SK-N-MC (cell line): Measurements from ENCODE around the gene FAM83E.
A peak's percentile ranks its signal among the peaks of the same experiment; 100 is the strongest.
"Not testable (repeated sequence)": the region's sequence is repeated elsewhere in the genome, so short reads cannot be mapped to it uniquely, and the experiment has no call there.

ENCODE experiments used
- DNase-seq: peaks from one replicate; pipeline ENCODE4 v3.0.0-alpha.2; 2011; ENCODE audit warnings: low read depth, low spot score
- H3K27ac ChIP-seq: fragments of 200-600 bp; sonication (generic); 2 replicates; pipeline ENCODE4 v1.5.1; 2016; ENCODE audit warnings: mixed run types
- H3K36me3 ChIP-seq: fragments of 200-600 bp; sonication (generic); 2 replicates; pipeline ENCODE4 v1.6.1; 2017; ENCODE audit warnings: antibody characterized with exemption, low read length, mixed read lengths; ENCODE audit not compliant: insufficient read depth
- H3K4me3 ChIP-seq: fragments of 200-600 bp; sonication (generic); 2 replicates; pipeline ENCODE4 v1.5.1; 2016
- H3K9ac ChIP-seq: fragments of 200-600 bp; sonication (generic); 2 replicates; pipeline ENCODE4 v1.8.0; 2017; ENCODE audit warnings: mixed run types, mixed read lengths; ENCODE audit not compliant: insufficient read length
- H3K9me3 ChIP-seq: fragments of 200-600 bp; sonication (generic); 2 replicates; pipeline ENCODE4 v1.6.1; 2017; ENCODE audit warnings: low read depth, mild to moderate bottlenecking, antibody characterized with exemption, low read length, moderate library complexity, mixed read lengths
- EZH2 ChIP-seq: fragments of 200-600 bp; sonication (generic); IDR thresholded peaks from one replicate; pipeline ENCODE4 v1.6.1; 2017; ENCODE audit warnings: antibody characterized with exemption
- FOXP2 ChIP-seq: optimal IDR thresholded peaks from 2 replicates; pipeline ENCODE3; 2011; ENCODE audit warnings: mild to moderate bottlenecking, moderate library complexity; ENCODE audit not compliant: insufficient read depth; ENCODE audit errors: extremely low read length, control extremely low read depth
- POLR2AphosphoS5 ChIP-seq: IDR thresholded peaks from 2 replicates; pipeline ENCODE4 v1.6.1; 2012; ENCODE audit warnings: mild to moderate bottlenecking, low read depth, low read length, borderline replicate concordance

FAM83E gene

DNA sequence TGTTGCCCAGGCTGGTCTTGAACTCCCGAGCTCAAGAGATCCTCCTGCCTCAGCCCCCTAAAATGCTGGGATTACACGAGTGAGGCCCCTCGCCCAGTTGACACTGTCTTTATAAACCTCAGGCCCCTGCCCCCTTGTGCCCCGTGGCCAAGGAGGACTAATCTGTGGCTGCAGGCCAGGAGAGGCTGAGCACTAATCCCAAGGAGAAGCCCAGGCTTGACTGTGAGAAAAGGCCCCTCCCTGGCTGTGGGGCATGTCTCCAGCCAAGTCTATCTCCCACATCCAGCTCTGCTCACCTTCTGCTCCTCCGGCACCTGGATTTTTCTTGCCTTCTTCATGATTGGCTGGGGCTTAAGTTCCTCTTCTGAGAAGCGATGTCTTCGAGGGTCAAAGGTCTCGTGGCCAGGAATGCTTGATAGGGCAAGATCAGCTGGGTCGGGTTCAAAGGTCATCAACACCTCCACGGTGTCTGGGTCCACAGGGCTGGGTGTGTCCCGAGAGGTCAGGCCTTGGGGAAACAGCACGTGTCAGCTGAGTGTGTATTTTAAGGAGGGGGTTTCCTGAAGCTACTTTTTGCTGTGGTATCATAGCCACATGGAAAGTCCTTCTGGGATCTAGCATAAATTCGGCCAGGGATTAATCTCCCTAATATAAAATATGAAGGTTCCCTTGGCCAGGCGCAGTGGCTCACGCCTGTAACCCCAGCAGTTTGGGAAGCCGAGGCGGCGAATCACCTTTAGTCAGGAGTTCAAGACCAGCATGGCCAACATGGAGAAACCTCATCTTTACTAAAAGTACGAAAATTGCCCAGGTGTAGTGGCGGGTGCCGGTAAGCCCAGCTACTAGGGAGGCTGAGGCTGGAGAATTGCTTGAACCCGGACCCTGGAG is 18.5 kb upstream of the FAM83E start:
- no peak for DNase-seq
- Histone ChIP-seq H3K4me3 (peak overlapping the region; percentile 88), H3K36me3 (peaks cover 5% of the 10 kb centered on the region; the same call in 1 of the 2 replicates), H3K9me3 (no peaks in the 10 kb centered on the region), H3K27ac (peak overlapping the region; percentile 97), H3K9ac (peak overlapping the region; percentile 78)
- TF ChIP-seq FOXP2 (no peak), EZH2 (no peak), POLR2AphosphoS5 (no peak)

DNA sequence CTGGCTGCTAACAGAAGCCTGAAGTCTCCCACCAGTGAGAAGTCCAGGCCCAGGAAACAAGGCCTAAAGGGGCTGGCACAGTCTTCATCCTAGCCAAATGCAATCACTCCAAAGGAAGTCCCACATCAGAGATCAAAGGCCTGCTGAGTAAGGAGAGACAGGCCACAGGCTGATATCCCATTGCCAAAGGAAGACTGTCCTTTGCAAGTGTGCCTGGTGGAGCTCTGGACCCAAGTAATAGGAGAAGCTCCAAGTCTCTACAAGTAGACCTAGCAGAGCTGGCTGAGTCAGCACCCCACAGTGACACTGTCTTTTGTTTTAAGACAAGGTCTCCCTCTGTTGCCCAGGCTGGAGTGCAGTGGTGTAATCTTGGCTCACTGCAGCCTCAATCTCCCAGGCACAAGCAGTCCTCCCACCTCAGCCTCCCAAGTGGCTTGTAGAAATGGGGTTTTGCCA is 17.8 kb upstream of the FAM83E start:
- no peak for TF ChIP-seq EZH2
- no peak for TF ChIP-seq FOXP2
- TF ChIP-seq POLR2AphosphoS5 = no peak
- Histone ChIP-seq H3K36me3 (peaks cover 5% of the 10 kb centered on the region; the same call in 1 of the 2 replicates), H3K4me3 (peak overlapping the region; percentile 88), H3K9me3 (no peaks in the 10 kb centered on the region), H3K9ac (no peak overlapping the region), H3K27ac (peak overlapping the region; percentile 97)
- no peak for DNase-seq

DNA sequence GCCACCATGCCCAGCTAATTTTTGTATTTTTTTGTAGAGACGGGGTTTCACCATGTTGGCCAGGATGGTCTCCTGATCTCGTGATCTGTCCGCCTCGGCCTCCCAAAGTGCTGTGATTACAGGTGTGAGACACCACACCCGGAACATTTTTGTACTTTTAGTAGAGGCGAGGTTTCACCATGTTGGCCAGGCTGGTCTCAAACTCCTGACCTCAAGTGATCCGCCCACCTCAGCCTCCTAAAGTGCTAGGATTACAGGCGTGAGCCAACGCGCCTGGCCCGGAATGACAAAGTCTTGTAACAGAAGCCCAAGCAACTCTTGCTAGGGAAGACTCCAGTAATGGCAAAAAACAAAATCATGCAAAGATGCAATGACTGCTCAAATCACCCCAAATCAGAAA is 17.4 kb upstream of the FAM83E start:
- H3K36me3 ChIP-seq, H3K9me3 ChIP-seq, DNase-seq, H3K9ac ChIP-seq: not testable (repeated sequence)
- peak overlapping the region; percentile 97 for H3K27ac ChIP-seq
- peak overlapping the region; percentile 88 for H3K4me3 ChIP-seq

- Histone ChIP-seq H3K4me3 (peak overlapping the region; percentile 73), H3K27ac (peak overlapping the region; percentile 92), H3K9me3 (no peaks in the 10 kb centered on the region), H3K36me3 (peaks cover 5% of the 10 kb centered on the region; the same call in 1 of the 2 replicates), H3K9ac (no peak overlapping the region)
- TF ChIP-seq EZH2 = no peak
- no peak for TF ChIP-seq FOXP2
- no peak for DNase-seq
These were observed 16.3 kb upstream of the FAM83E start for GRCh38 chr19:48631225-48631624.

DNA sequence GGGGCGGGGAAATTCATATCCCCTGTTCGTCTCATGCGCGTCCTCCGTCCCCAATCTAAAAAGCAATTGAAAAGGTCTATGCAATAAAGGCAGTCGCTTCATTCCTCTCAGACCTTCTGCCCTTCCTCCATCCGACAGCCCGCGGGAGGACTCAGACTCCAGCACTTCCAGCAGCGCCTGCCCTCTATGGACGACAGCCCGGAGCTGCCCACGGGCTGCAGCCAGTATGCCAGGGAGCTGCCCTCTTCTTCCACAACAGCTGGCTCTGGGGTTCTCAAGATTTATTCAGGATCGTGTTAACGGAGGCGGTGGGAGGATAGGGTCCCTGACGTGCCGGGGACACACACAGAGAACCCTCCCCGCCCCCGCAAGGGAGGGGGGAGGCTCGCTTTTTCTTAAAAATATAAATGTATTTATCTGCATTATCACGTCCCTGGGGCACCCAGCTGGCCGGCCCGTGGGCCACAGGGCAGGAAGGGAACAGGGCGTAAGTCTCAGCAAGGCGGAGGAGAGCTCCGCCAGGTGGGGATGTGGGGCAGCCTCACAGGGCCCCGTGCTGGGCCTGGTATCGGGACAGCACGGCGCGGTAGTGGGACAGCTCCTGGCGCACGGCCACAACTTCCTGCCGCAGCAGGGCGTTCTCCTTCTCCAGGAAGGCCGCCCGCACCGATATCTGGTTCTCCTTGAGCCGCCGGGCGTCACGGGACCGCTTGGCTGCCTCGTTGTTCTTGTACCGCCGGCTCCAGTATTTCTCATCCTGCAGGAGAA is 15.6 kb upstream of the FAM83E start:
- H3K9me3 ChIP-seq = no peaks in the 10 kb centered on the region
- peak overlapping the region; percentile 73 for H3K4me3 ChIP-seq
- DNase-seq = no peak
- H3K36me3 ChIP-seq = peaks cover 5% of the 10 kb centered on the region; the same call in 1 of the 2 replicates
- TF ChIP-seq FOXP2 (no peak), POLR2AphosphoS5 (peak; percentile 22; the same call in 1 of the 2 replicates)
- peak overlapping the region; percentile 66 for H3K9ac ChIP-seq
- H3K27ac ChIP-seq = peak overlapping the region; percentile 92

- Histone ChIP-seq H3K36me3 (peaks cover 5% of the 10 kb centered on the region; the same call in 1 of the 2 replicates), H3K9me3 (no peaks in the 10 kb centered on the region), H3K27ac (peak overlapping the region; percentile 92), H3K4me3 (peak overlapping the region; percentile 73), H3K9ac (peak overlapping the region; percentile 66)
- DNase-seq = no peak
- TF ChIP-seq POLR2AphosphoS5 (peak; percentile 65), EZH2 (no peak)
These were observed 14.9 kb upstream of the FAM83E start for GRCh38 chr19:48629599-48630295.

- no peak for TF ChIP-seq EZH2
- Histone ChIP-seq H3K4me3 (no peak overlapping the region; the same call in 1 of the 2 replicates), H3K27ac (no peak overlapping the region)
These were observed 14.4 kb upstream of the FAM83E start for GRCh38 chr19:48629297-48629598.

DNA sequence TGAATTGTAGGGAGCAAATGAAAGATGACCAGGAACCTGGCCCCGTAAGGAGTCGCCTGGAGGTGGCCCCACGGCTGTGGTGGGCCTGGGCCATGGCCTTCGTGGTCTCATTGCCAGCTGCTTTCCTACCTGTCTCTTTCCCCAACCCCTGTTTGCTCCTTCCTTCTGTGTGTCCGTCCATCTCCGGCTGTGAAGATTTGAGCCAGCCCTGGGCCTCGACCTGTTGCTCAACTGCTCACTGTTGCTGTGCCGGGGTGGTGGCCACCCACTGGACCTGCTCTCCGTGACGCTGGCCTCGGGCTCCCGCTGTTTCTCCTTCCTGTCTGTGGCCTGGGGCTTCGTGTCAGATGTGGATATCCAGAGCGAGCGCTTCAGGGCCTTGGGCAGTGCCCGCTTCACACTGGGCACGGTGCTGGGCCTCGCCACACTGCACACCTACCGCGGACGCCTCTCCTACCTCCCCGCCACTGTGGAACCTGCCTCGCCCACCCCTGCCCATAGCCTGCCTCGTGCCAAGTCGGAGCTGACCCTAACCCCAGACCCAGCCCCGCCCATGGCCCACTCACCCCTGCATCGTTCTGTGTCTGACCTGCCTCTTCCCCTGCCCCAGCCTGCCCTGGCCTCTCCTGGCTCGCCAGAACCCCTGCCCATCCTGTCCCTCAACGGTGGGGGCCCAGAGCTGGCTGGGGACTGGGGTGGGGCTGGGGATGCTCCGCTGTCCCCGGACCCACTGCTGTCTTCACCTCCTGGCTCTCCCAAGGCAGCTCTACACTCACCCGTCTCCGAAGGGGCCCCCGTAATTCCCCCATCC is 13.8 kb upstream of the FAM83E start:
- Histone ChIP-seq H3K9ac (no peak overlapping the region), H3K9me3 (no peaks in the 10 kb centered on the region), H3K36me3 (peaks cover 5% of the 10 kb centered on the region; the same call in 1 of the 2 replicates), H3K27ac (no peak overlapping the region), H3K4me3 (no peak overlapping the region)
- TF ChIP-seq POLR2AphosphoS5 (no peak), EZH2 (no peak), FOXP2 (no peak)
- no peak for DNase-seq

More at GRCh38 chr19:48629297-48629598, 14.4 kb upstream of the FAM83E start:
- H3K9me3 ChIP-seq = no peaks in the 10 kb centered on the region
- H3K36me3 ChIP-seq = peaks cover 5% of the 10 kb centered on the region; the same call in 1 of the 2 replicates
- no peak overlapping the region for H3K9ac ChIP-seq
- DNase-seq = no peak
